GM19463 (cell line): Measurements from ENCODE around the gene SMAD7.

Experiments used
- ATAC-seq: cut with Tn5 transposase; IDR thresholded peaks from one replicate; pipeline ENCODE4 v1.9.1; 2021; ENCODE audit warnings: mild to moderate bottlenecking, moderate library complexity; ENCODE audit not compliant: unreplicated experiment

Gene SMAD7

GRCh38 chr18:48961547-48961946, 10.8 kb upstream of the SMAD7 start:
- no peak for ATAC-seq

GRCh38 chr18:48959921-48960920, 9.5 kb upstream of the SMAD7 start:
- no peak for ATAC-seq

GRCh38 chr18:48959551-48959920, 8.8 kb upstream of the SMAD7 start:
- no peak for ATAC-seq

GRCh38 chr18:48958951-48959350, 8.2 kb upstream of the SMAD7 start:
- ATAC-seq = no peak

DNA sequence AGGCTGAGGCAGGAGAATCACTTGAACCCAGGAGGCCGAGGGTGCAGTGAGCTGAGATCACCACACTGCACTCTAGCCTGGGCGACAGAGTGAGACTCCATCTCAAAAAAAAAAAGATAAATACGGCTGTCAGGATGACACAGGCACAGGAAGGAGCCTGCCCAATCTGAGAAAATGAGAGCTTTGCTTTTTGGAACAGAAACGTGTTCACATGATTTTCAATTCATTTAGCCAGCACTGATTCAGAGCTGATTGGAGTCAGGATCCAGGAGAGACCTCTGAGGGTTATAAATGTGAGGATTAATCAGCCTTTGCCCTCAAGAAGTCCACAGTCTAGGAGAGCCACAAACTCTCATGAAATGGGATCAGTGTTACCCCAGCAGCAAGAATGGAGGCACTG, 6.9 kb upstream of the SMAD7 start:
- ATAC-seq = no peak

DNA sequence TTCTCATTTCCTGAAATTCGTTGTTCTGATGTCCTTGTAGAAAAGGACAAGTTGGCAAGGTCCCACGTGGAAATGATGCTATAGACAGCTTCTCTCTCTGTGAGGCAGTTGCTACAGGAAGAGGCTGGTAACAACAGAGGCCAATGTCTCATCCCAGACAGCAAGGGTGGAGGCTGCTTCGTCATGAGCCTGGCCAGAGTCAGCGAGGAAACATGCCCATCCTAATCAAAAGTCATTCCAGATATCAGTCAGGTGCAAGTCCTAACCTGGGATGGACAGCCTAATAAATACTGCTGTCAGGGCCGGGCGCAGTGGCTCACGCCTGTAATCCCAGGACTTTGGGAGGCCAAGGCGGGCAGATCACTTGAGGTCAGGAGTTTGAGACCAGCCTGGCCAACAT, 6.4 kb upstream of the SMAD7 start:
- ATAC-seq = no peak

DNA sequence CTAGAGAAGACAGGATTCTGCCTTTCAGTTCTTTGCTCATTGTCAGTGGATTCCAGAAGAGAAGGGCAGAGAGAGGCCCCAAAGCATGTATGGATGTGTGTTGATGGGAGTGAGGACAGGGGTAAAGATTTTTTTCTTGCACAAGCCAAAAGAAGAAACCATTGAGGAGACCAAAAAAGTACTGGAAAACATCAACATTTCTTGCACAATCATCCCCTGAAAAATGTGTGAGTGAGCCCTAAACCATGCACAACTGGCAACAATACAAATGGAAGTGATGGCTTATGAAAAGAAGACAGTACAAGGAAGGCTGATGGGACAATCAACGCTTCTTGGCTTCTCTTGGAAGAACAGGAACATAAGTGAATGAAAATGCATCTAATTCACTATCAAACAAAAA, 5.6 kb upstream of the SMAD7 start:
- ATAC-seq = no peak

DNA sequence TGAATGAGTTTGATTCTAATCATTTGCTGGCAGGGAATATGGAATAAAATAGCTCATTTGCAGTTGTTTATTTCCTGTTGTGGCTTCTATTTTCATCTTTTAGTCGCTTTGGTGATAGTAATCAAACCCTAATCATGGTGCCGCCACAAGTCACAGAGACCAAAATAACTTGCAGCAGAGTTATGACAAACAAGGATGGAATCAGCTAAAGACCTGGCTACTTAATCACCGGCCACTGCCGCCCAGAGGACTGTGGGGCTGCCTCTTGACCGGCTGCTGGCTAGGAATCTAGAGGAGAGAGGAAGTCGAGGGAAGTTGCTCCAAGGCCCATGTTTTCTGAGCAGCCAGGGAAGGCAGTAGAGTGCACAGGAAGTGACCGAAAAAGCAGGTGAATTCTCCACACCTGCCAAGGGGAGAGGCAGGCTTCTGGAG, 5.1 kb upstream of the SMAD7 start:
- no peak for ATAC-seq

DNA sequence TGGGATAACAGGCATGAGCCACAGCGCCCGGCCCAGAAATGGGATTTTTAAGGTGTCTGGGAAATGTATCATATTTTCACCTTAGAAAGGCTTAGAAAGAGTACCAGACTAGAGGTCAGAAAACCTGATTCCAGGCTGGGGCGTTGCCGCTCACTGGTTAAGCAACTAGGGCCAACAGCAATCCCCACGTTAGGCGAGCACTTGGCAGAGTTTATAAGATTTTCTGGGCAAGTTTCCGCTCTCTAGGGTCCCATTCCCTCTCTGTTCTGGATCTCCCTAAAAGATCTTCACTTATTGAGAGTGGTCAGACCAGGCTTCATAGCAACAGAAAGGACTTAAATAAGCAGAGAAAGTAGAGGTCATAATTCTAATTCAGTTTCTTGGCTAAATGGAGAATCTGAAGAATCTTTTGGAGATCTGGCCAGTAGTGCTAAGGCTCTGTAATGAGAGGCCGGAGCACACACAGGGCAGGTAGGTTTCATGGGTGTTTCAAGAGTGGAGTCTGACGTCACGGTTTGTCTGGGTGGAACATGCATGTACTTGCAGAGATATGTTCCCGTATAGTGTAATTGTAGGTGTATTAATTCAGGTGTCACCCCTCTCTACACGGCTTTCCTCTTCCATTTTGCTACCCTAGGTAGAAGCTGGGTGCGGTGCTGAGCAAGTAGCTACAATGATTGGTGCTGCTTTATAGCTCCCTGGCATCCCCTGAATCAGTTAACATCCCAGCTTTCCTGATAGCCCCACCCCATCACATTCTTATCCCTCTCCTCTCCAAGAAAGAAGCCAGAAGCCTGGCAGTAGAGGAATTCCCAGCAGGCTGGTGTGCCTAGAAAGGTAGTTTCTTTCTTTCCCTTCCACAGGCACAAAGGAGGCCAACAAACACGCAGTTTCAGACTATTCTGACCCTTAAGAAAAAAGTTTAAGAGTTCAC, 4.4 kb upstream of the SMAD7 start:
- no peak for ATAC-seq

DNA sequence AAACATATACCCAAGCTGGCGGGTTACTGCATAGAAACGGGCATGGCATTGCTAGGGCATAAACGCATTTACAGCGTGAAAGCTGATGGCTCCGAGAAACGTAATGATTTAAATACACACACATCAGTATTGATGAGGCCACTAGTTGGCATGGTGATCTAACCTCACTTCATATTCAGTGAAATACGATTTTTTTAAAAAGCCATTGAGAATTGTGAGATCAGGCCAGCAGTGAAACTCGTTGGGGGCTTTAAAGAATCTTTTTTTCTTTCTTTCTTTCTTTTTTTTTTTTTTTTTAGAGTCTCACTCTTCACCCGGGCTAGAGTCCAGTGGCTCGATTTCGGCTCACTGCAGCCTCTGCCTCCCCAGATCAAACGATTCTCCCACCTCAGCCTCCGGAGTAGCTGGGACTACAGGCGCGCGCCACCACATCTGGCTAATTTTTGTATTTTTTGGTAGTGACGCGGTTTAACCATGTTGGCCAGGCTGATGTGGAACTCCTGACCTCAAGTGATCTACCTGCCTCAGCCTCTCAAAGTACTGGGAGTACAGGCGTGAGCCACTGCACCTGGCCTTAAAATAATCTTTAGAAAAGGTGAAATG, 2.4 kb upstream of the SMAD7 start:
- no peak for ATAC-seq

DNA sequence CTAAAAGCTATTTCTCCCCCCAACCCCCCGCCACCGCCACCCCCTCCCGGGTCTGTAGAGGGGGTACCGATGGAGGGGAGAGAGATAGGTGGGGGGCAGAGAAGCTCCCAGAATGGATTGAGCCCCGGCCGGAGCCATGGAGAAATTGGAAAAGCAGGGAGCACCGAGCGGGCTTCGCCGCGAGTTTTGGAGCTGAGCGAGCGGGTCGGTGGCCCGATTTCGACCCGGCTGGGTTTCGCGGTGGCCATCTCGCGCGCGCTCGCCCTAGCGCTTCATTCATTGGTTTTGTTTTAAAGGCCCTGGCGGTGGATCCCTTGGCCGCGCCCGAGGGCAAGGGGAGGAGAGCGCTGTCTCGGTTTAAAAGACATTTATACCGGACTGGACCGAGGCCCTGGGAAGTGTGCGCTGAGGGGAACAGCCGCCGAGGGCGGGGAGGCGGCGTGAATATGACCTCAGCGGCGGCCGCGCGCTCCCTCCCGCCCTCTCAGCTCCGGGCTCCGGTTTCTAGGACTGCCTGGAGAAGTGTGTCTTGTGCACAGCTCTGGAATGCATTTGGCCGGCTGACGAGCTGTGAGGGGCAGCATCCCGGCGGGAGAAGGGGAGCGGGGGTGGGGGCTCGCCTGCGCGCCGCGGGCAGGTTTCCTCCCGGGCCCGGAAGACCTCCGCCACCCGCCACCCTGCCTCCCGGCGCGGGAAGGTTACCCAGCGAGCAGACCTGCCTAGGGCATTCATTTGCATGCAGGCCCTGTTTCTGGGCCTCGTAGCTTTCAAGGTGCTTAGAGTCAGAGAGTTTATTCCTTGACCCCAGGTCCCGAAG, 1.7 kb upstream of the SMAD7 start:
- peak; percentile 33 for ATAC-seq

DNA sequence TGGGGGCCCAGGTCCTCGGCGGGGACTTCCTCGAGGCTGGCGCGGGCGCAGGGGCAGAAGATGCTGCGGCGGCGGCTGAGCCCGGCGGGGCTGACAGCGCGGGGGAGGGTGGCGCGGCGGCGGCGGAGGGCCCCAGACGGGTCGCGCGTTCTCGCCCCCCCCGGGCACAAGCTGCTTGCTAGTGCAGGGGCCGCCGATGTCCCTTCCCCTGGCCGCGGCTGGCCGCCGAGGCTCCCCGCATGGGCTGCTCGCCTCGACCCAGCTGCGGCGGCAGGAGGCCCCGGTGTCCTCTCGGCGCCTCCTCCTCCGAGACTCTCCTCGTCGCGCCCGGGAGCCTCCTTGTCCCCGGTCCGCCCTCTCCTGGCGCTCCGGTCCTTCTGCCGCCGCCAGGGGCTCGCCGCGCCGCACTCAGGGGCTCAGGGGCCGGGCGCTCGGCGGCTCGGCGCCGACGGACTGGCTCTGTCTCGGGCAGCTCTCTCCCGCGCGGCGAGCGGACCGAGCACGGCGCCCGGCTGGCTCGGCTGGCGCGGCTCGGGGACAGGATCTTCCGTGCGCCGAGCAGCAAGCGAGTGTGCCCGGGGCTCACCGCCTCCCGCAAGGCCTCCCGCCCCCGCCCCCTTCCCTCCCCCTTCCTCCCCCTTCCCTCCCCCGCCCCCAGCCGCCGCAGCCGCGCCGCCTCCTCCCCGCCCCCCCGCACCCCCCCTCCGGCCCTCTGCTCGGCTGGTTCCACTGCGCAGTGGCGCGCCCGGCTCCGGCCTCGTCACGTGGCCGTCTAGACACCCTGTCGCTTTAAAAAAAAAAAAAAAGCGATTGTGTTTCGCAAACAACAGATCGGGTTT, 902 bp upstream of the SMAD7 start:
- ATAC-seq = peak; percentile 31

DNA sequence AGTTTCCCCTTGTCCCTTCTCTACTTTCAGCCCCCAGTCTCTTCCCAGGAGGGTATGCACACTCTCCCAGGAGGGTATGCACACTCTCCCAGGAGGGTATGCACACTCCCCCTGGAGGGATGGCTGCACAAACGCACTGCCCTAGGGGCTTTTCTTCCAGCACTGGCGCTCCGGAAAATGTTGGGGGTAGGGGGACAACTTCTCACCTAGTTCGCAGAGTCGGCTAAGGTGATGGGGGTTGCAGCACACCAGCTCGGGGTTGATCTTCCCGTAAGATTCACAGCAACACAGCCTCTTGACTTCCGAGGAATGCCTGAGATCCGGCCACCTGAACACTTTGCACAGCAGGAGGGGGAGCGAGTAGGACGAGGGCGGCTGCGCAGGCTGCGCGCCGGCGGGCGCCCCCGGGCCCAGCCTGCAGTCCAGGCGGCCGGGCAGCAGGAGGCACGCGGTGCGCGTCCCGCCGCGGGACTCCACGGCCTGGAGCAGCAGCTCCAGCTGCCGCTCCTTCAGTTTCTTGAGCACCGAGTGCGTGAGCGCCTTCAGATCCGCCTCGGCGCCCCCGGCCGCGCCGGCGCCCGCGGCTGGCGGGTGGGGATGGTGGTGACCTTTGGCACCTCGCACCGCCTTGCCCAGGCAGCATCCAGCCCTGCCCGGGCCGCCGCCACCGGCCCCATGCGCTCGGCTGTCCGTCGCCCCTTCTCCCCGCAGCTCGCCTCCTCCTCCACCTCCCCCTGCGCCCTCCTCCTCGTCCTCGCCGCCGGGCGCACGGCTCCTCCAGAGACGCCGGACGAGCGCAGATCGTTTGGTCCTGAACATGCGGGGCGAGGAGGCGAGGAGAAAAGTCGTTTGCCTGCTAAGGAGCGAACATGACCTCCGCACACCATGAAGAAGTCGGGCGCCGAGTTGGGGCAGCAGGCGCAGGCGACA, 894 bp downstream of the SMAD7 start:
- no peak for ATAC-seq

DNA sequence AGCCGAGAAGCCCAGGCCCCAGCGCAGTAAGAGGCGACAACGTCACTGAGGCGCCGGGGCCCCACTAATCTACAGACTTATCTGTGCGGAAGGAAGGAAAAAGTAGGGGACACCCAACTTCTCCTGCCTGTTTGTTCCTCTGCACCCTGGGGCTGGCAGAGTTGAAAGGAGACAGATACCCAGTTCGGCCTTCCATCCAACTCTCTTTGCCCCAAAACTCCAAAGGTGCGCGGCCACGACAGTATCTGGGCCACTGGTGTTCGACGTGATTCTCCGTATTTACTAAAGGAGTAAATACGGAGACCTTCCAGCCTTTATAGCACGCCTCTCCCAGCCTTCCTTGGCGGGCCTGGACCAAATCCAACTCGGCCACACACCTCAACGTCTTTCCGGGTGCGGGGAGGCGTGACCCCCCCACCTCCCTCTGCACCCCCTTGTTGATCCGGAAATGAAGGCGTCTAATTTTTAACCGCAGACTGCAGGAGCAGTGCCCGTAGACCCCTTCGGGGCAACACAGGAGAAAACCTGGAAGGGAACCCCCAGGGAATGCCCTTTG, 1.6 kb downstream of the SMAD7 start:
- no peak for ATAC-seq

DNA sequence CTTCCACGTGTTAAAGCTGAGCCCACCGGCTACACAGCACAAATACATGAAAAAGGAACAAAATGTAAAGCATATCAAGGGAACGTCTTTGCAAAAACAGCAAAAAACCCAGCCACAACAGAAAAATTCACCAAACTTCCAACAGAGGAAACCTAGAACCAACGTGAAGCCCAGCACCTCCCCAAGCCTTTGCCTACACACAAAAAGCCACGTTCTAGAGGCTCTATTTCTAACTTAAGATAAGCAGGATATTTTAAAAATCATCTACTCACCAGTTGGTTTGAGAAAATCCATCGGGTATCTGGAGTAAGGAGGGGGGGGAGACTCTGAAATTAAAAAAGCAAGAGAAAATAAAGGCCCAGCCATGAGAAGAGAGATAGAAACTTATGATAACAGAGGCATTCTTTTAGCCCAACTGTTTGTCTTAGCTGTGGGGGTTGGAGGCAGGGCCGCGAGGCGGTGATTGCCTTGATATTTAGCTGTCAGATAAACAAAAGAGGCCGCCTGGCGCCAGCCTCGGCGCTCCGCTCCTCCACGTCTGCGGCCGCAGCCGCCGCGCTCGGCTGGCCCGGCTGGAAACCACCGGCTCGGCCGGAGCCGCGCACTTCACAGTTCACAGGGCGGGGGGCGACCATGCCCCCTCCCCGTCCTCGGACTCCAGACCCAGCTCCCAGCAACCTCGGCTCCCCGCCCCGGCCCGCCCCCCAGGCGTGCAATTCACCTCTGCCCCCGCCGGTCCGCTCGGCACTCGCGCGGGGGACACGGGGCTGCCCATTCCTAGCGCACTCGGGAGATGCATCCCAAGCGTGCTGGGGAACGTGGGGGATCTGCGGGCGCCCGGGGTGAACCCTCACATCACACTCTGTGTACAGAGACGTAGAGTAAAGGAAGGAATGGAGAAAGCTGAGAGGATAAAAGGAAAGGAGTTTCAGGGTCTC, 2.4 kb downstream of the SMAD7 start:
- ATAC-seq = no peak

- ATAC-seq = no peak
Measured at GRCh38 chr18:48947560-48947959, 3.2 kb downstream of the SMAD7 start.

- ATAC-seq = no peak
Measured at GRCh38 chr18:48947092-48947491, 3.7 kb downstream of the SMAD7 start.
